GM10248 (cell line): ENCODE data around the gene RPN2.

ENCODE experiments used
- CTCF ChIA-PET: fragments of 300-600 bp; sonication (Branson Sonifier 250); formaldehyde crosslinking; extraction: SDS; loops from one replicate; lab custom pipeline; 2021; ENCODE audit warnings: antibody characterized with exemption; lab: Yijun Ruan, JAX
- POLR2A ChIA-PET: fragments of 350-650 bp; sonication (Branson Sonifier 250); formaldehyde crosslinking; extraction: SDS; loops from one replicate; lab custom pipeline; 2020; ENCODE audit warnings: antibody characterized with exemption; lab: Yijun Ruan, JAX
- DNase-seq: peaks from one replicate; pipeline ENCODE4 v3.0.0; 2012; ENCODE audit errors: extremely low spot score
- CTCF ChIP-seq: IDR thresholded peaks from 2 replicates; pipeline ENCODE4 v1.5.1; 2012; ENCODE audit warnings: mild to moderate bottlenecking, low read depth; ENCODE audit errors: extremely low read depth, missing control alignments, control extremely low read depth

RPN2 gene

GRCh38 chr20:37160683-37161082, 18.4 kb upstream of the RPN2 start:
- POLR2A ChIA-PET: no interaction called here
- no peak for DNase-seq
- TF ChIP-seq CTCF: no peak
- CTCF ChIA-PET: interaction anchor here (1.0 kb wide), 1 partner anchor 18 kb away, joined by 3 read pairs; the partner anchor contains the start of gene RPN2

- ChIA-PET CTCF (interaction anchor here (1.5 kb wide), 1 partner anchor 12 kb away, joined by 3 read pairs; no protein-coding TSS in a partner anchor), POLR2A (no interaction called here)
- TF ChIP-seq CTCF: no peak
- DNase-seq: no peak
These were observed 17.1 kb upstream of the RPN2 start for GRCh38 chr20:37161830-37162549.

GRCh38 chr20:37162646-37163045, 16.5 kb upstream of the RPN2 start:
- TF ChIP-seq CTCF: no peak
- POLR2A ChIA-PET: no interaction called here
- CTCF ChIA-PET: interaction anchor here (1.5 kb wide), 1 partner anchor 13 kb away, joined by 3 read pairs; no protein-coding TSS in a partner anchor
- no peak for DNase-seq

GRCh38 chr20:37163832-37164554, 15.1 kb upstream of the RPN2 start:
- no peak for TF ChIP-seq CTCF
- ChIA-PET CTCF (no interaction called here), POLR2A (no interaction called here)
- DNase-seq: no peak

- no peak for DNase-seq
- ChIA-PET CTCF (interaction anchor here (1.2 to 1.9 kb wide), 3 partner anchors 10 to 27 kb away, joined by 4 to 6 read pairs (median 4); partner anchors contain the start of gene RPN2), POLR2A (no interaction called here)
- no peak for TF ChIP-seq CTCF
These were observed 14.1 kb upstream of the RPN2 start for GRCh38 chr20:37165031-37165430.

- POLR2A ChIA-PET: no interaction called here
- CTCF ChIA-PET: interaction anchor here (0.9 to 2.3 kb wide), 5 partner anchors 11 to 104 kb away, joined by 3 to 7 read pairs (median 6); partner anchors contain the start of gene RPN2
- TF ChIP-seq CTCF: no peak
- DNase-seq: no peak
These were observed 12.3 kb upstream of the RPN2 start for GRCh38 chr20:37166867-37167266.
